SU-DHL-6 (cell line): Measurements from ENCODE around the gene CDK13.
"Not testable (repeated sequence)": the region's sequence is repeated elsewhere in the genome, so short reads cannot be mapped to it uniquely, and the experiment has no call there.

ENCODE experiments used
- H2AFZ ChIP-seq: fragments of 200-600 bp; sonication (generic); 2 replicates; pipeline ENCODE4 v1.6.1; 2014; ENCODE audit warnings: low read depth, mild to moderate bottlenecking, moderate library complexity, mixed read lengths, antibody characterized with exemption, low read length; ENCODE audit not compliant: severe bottlenecking
- H3F3A ChIP-seq: fragments of 200-600 bp; shearing (Covaris generic); 2 replicates; pipeline ENCODE4 v1.6.0; 2016; ENCODE audit warnings: antibody characterized with exemption, mild to moderate bottlenecking; ENCODE audit not compliant: insufficient read depth
- H3K27ac ChIP-seq: fragments of 200-600 bp; sonication (generic); 2 replicates; pipeline ENCODE4 v1.5.1; 2016; ENCODE audit warnings: low read depth, mild to moderate bottlenecking, low read length, moderate library complexity, mixed read lengths
- H3K27me3 ChIP-seq: fragments of 200-600 bp; sonication (generic), shearing (Covaris generic); 2 replicates; pipeline ENCODE4 v1.6.0; 2014; ENCODE audit warnings: mild to moderate bottlenecking, low read length
- H3K36me3 ChIP-seq: fragments of 200-600 bp; sonication (generic); 2 replicates; pipeline ENCODE4 v1.6.1; 2014; ENCODE audit warnings: mild to moderate bottlenecking, low read length, mixed read lengths
- H3K4me2 ChIP-seq: fragments of 300-600, 200-600 bp; shearing (Covaris generic), sonication (generic); 2 replicates; pipeline ENCODE4 v1.6.0; 2014; ENCODE audit warnings: low read length, low read depth, mild to moderate bottlenecking; ENCODE audit not compliant: poor library complexity, severe bottlenecking
- H3K4me3 ChIP-seq: fragments of 200-600 bp; sonication (generic); 2 replicates; pipeline ENCODE4 v1.5.1; 2014; ENCODE audit warnings: antibody characterized with exemption, low read length, mild to moderate bottlenecking, mixed read lengths; ENCODE audit not compliant: insufficient read depth, poor library complexity, severe bottlenecking
- H3K79me2 ChIP-seq: fragments of 200-600 bp; sonication (generic); 2 replicates; pipeline ENCODE4 v1.6.1; 2014; ENCODE audit warnings: mild to moderate bottlenecking, low read length, moderate library complexity; ENCODE audit not compliant: insufficient read depth
- H3K9ac ChIP-seq: fragments of 200-600 bp; sonication (generic); 2 replicates; pipeline ENCODE4 v1.7.0; 2014; ENCODE audit warnings: mild to moderate bottlenecking, low read length
- H3K9me2 ChIP-seq: fragments of 200-600 bp; sonication (generic); replicated peaks from 2 replicates; pipeline ENCODE4 v1.6.1; 2014; ENCODE audit warnings: low read length; ENCODE audit not compliant: insufficient read depth
- H3K9me3 ChIP-seq: fragments of 200-600 bp; sonication (generic); 2 replicates; pipeline ENCODE4 v1.6.1; 2014; ENCODE audit warnings: low read length, mixed read lengths; ENCODE audit not compliant: insufficient read depth
- H4K20me1 ChIP-seq: fragments of 200-600 bp; sonication (generic); 2 replicates; pipeline ENCODE4 v1.6.1; 2014; ENCODE audit warnings: low read depth, mild to moderate bottlenecking, antibody characterized with exemption, low read length, moderate library complexity, mixed read lengths
- CTCF ChIP-seq: fragments of 200-600 bp; sonication (generic); IDR thresholded peaks from one replicate; pipeline ENCODE4 v1.5.1; 2017; ENCODE audit warnings: antibody characterized with exemption, mild to moderate bottlenecking, low read length, moderate library complexity; ENCODE audit not compliant: insufficient read depth, poor library complexity, severe bottlenecking
- EZH2phosphoT487 ChIP-seq: fragments of 200-600 bp; sonication (generic), shearing (Covaris generic); conservative IDR thresholded peaks from 2 replicates; pipeline ENCODE4 v1.6.1; 2018; ENCODE audit warnings: mild to moderate bottlenecking, antibody characterized with exemption, low read length, moderate library complexity, mixed read lengths

CDK13 gene

GRCh38 chr7:39911167-39911566 lies 38.9 kb upstream of the CDK13 start:
- TF ChIP-seq EZH2phosphoT487: no peak
- no peak for TF ChIP-seq CTCF
- H3K9ac ChIP-seq: no peak overlapping the region
- H2AFZ ChIP-seq: no peak overlapping the region
- H3K27ac ChIP-seq: no peak overlapping the region
- 0 out of 2 replicates have a peak, but pooled peaks cover 5% of the 10 kb centered on the region for H3K9me3 ChIP-seq
- H3K9me2 ChIP-seq: no peaks in the 10 kb centered on the region
- no peak overlapping the region for H3K4me2 ChIP-seq
- H3K36me3 ChIP-seq: no peaks in the 10 kb centered on the region
- H4K20me1 ChIP-seq: no peaks in the 10 kb centered on the region
- H3K79me2 ChIP-seq: no peaks in the 10 kb centered on the region
- no peaks in the 10 kb centered on the region for H3K27me3 ChIP-seq
- H3F3A ChIP-seq: no peaks in the 10 kb centered on the region
- no peak overlapping the region for H3K4me3 ChIP-seq

GRCh38 chr7:39915847-39916246 lies 34.2 kb upstream of the CDK13 start:
- not testable (repeated sequence) for H3K27ac ChIP-seq, H3K27me3 ChIP-seq, H3K9me2 ChIP-seq, H2AFZ ChIP-seq, H3K9me3 ChIP-seq, H3K36me3 ChIP-seq, H3F3A ChIP-seq, H4K20me1 ChIP-seq, H3K9ac ChIP-seq, H3K4me3 ChIP-seq, H3K79me2 ChIP-seq, H3K4me2 ChIP-seq

- Histone ChIP-seq H3K4me3 (no peak overlapping the region), H3K27me3 (0 out of 2 replicates have a peak, but pooled peaks cover 3% of the 10 kb centered on the region), H3K9me2 (no peaks in the 10 kb centered on the region), H3K36me3 (no peaks in the 10 kb centered on the region), H3K4me2 (no peak overlapping the region), H3K9ac (no peak overlapping the region), H2AFZ (no peak overlapping the region), H3K79me2 (no peaks in the 10 kb centered on the region), H4K20me1 (no peaks in the 10 kb centered on the region), H3F3A (no peaks in the 10 kb centered on the region), H3K27ac (no peak overlapping the region), H3K9me3 (no peaks in the 10 kb centered on the region)
- no peak for TF ChIP-seq EZH2phosphoT487
- no peak for TF ChIP-seq CTCF
These were observed 30.4 kb upstream of the CDK13 start for GRCh38 chr7:39919646-39920045.

GRCh38 chr7:39921506-39922175 lies 28.4 kb upstream of the CDK13 start:
- H3K36me3 ChIP-seq: no peaks in the 10 kb centered on the region
- 0 out of 2 replicates have a peak, but pooled peaks cover 3% of the 10 kb centered on the region for H3K27me3 ChIP-seq
- no peaks in the 10 kb centered on the region for H3K79me2 ChIP-seq
- H3K9me3 ChIP-seq: no peaks in the 10 kb centered on the region
- H3K27ac ChIP-seq: no peak overlapping the region
- no peaks in the 10 kb centered on the region for H3F3A ChIP-seq
- H3K4me3 ChIP-seq: no peak overlapping the region
- no peaks in the 10 kb centered on the region for H4K20me1 ChIP-seq
- TF ChIP-seq CTCF (no peak), EZH2phosphoT487 (no peak)
- no peak overlapping the region for H3K9ac ChIP-seq
- no peaks in the 10 kb centered on the region for H3K9me2 ChIP-seq
- no peak overlapping the region for H3K4me2 ChIP-seq
- H2AFZ ChIP-seq: no peak overlapping the region
